ENCODE measurements around the gene OTOGL.

OTOGL gene

GRCh38 chr12:80272387-80272915 lies 173.1 kb downstream of the OTOGL start:
- ChIA-PET CTCF (interaction anchor here (0.6 to 7.0 kb wide), 3 partner anchors 14 to 79 kb away, joined by 3 to 294 read pairs (median 27); no protein-coding TSS in a partner anchor), POLR2A (no interaction called here)
- H3K4me1 ChIP-seq (ENCODE audit: control insufficient read depth, insufficient read depth, low read length) = peaks cover 4% of the 10 kb centered on the region; the same call in 1 of the 2 replicates
- H3K9me3 ChIP-seq (ENCODE audit: control insufficient read depth, insufficient read depth, low read depth, low read length) = no peaks in the 10 kb centered on the region
- H3K27ac ChIP-seq (ENCODE audit: extremely low read depth, low read depth, low read length) = no peak overlapping the region
- no peak for TF ChIP-seq ZNF223 (tag by site-specific recombination; IDR thresholded peaks at IDR 0.05)
- no peak for TF ChIP-seq ZNF558 (tag by site-specific recombination; IDR thresholded peaks at IDR 0.05)
- no peak for TF ChIP-seq ZNF473 (tag by site-specific recombination; IDR thresholded peaks at IDR 0.05)
- TF ChIP-seq PRDM10 (tag by site-specific recombination; IDR thresholded peaks at IDR 0.05) = no peak
- no peak for TF ChIP-seq ZNF561 (tag by site-specific recombination; IDR thresholded peaks at IDR 0.05; ENCODE audit: borderline replicate concordance)
- no peak for TF ChIP-seq ZNF792 (tag by site-specific recombination; IDR thresholded peaks at IDR 0.05)
- no peak for TF ChIP-seq TCF7L2 (IDR thresholded peaks at IDR 0.05; ENCODE audit: borderline replicate concordance, low read depth, low read length)
- no peak for TF ChIP-seq ZNF768 (tag by site-specific recombination; IDR thresholded peaks at IDR 0.05)
- TF ChIP-seq SALL2 (tag by site-specific recombination; IDR thresholded peaks at IDR 0.05; ENCODE audit: borderline replicate concordance) = no peak
- TF ChIP-seq ZSCAN5A (tag by site-specific recombination; IDR thresholded peaks at IDR 0.05) = no peak
- TF ChIP-seq ZNF660 (tag by site-specific recombination; IDR thresholded peaks at IDR 0.05) = no peak
- TF ChIP-seq ZNF654 (tag by site-specific recombination; IDR thresholded peaks at IDR 0.05; ENCODE audit: low read depth) = no peak
- TF ChIP-seq SP3 (tag by site-specific recombination; IDR thresholded peaks at IDR 0.05) = no peak
- no peak for TF ChIP-seq ZNF692 (tag by site-specific recombination; IDR thresholded peaks at IDR 0.05)
- no peak for TF ChIP-seq ZNF274 (IDR thresholded peaks at IDR 0.05; ENCODE audit: low read length)
- no peak for TF ChIP-seq ZNF274 (tag by site-specific recombination; IDR thresholded peaks at IDR 0.05; ENCODE audit: borderline replicate concordance)
- TF ChIP-seq ZBTB10 (tag by site-specific recombination; IDR thresholded peaks at IDR 0.05) = no peak
- TF ChIP-seq SCRT1 (tag by site-specific recombination; IDR thresholded peaks at IDR 0.05; ENCODE audit: borderline replicate concordance) = no peak
- no peak for TF ChIP-seq ZNF26 (tag by site-specific recombination; IDR thresholded peaks at IDR 0.05)
- no peak for TF ChIP-seq ATF2 (tag by site-specific recombination; IDR thresholded peaks at IDR 0.05; ENCODE audit: low read depth)
- no peak for TF ChIP-seq ZNF175 (tag by site-specific recombination; IDR thresholded peaks at IDR 0.05)
- H3K36me3 ChIP-seq (ENCODE audit: control insufficient read depth in 2 of 2, insufficient read depth in 1 of 2, low read length in 2 of 2) = no peaks in the 10 kb centered on the region
- no peak overlapping the region for H3K4me3 ChIP-seq (ENCODE audit: low read depth, low read length)
